ENCODE measurements around the gene SLC25A6.
"Not testable (repeated sequence)": the region's sequence is repeated elsewhere in the genome, so short reads cannot be mapped to it uniquely, and the experiment has no call there.

The SLC25A6 gene

GRCh38 chrX:1407035-1407434 lies 15.1 kb upstream of the SLC25A6 start:
- Histone ChIP-seq H3K4me3 (ENCODE audit: low read length) (no peak overlapping the region), H3K9ac (ENCODE audit: low read depth, low read length) (no peak overlapping the region), H3K4me1 (ENCODE audit: insufficient read depth, low read length) (no peaks in the 10 kb centered on the region), H3K27ac (ENCODE audit: low read length) (no peak overlapping the region), H3K9me3 (ENCODE audit: insufficient read depth, low read depth, low read length) (no peaks in the 10 kb centered on the region), H3K27me3 (ENCODE audit: insufficient read depth, low read length) (no peaks in the 10 kb centered on the region), H3K36me3 (ENCODE audit: insufficient read depth, low read depth, low read length) (peaks cover 62% of the 10 kb centered on the region)

- H3K4me1 ChIP-seq (ENCODE audit: insufficient read depth, low read length); H3K4me3 ChIP-seq (ENCODE audit: low read length); H3K27ac ChIP-seq (ENCODE audit: low read length); H3K9me3 ChIP-seq (ENCODE audit: insufficient read depth, low read depth, low read length); H3K9ac ChIP-seq (ENCODE audit: low read depth, low read length); H3K27me3 ChIP-seq (ENCODE audit: insufficient read depth, low read length): not testable (repeated sequence)
- H3K36me3 ChIP-seq (ENCODE audit: insufficient read depth, low read depth, low read length), result peaks cover 62% of the 10 kb centered on the region
Observed at GRCh38 chrX:1405769-1406168, 13.9 kb upstream of the SLC25A6 start.

DNA sequence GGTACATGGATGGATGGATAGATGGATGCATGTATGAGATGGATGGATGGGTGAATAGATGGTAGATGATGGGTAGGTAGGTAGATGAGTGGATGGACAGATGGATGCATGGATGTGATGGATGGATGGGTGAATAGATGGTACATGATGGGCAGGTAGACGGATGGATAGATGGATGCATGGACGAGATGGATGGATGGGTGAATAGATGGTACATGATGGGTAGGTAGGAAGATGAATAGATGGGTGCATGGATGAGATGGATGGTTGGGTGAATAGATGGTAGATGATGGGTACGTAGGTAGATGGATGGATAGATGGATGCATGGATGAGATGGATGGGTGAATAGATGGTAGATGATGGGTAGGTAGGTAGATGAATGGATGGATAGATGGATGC lies 12.0 kb upstream of the SLC25A6 start:
- H3K27me3 ChIP-seq (ENCODE audit: insufficient read depth, low read length); H3K27ac ChIP-seq (ENCODE audit: low read length); H3K9ac ChIP-seq (ENCODE audit: low read depth, low read length); H3K4me1 ChIP-seq (ENCODE audit: insufficient read depth, low read length); H3K4me3 ChIP-seq (ENCODE audit: low read length); H3K9me3 ChIP-seq (ENCODE audit: insufficient read depth, low read depth, low read length): not testable (repeated sequence)
- peaks cover 79% of the 10 kb centered on the region for H3K36me3 ChIP-seq (ENCODE audit: insufficient read depth, low read depth, low read length)

GRCh38 chrX:1403228-1403627 lies 11.3 kb upstream of the SLC25A6 start:
- Histone ChIP-seq H3K36me3 (ENCODE audit: insufficient read depth, low read depth, low read length) (peaks cover 85% of the 10 kb centered on the region), H3K4me3 (ENCODE audit: low read length) (no peak overlapping the region), H3K9ac (ENCODE audit: low read depth, low read length) (no peak overlapping the region), H3K4me1 (ENCODE audit: insufficient read depth, low read length) (no peaks in the 10 kb centered on the region), H3K9me3 (ENCODE audit: insufficient read depth, low read depth, low read length) (no peaks in the 10 kb centered on the region), H3K27me3 (ENCODE audit: insufficient read depth, low read length) (no peaks in the 10 kb centered on the region), H3K27ac (ENCODE audit: low read length) (no peak overlapping the region)

DNA sequence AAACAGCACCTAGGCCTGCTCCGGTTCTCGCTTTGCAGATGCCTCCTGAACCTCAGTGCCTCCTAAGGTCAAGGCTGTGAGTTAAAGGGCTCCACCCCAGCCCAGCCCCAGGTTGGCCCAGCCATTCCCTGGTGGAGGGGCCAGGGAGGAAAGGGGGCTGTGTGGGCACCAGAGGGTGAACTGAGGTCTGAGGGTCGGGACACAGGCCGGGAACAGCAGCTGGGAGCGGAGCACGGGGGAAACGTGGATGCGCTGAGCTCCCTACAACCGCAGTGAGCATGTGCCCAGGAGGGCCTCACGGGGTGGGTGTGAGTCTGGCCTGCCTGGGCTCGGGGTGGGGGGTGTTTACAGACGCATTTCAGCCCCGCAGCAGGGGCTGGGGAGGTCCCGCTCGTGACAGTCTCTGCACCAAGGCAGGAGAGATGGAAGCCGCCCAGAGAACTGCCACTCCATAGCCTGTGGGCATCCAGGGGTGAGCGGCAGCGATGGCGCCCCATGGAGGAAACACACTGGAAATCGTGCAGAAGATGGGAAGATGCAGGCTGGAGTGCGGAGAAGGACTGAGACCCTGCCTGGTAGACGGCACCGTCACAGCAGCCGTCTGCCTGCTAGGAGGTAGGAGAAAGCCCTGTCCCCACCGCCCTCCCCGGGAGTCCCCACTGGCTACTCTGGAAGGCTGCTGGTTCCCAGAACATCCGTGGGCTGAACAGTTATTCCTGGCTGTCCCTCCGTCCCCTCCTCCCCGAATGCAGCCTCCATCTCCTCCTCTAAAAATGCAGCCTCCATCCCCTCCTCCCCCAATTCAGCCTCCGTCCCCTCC lies 9.9 kb upstream of the SLC25A6 start:
- no peaks in the 10 kb centered on the region for H3K9me3 ChIP-seq (ENCODE audit: insufficient read depth, low read depth, low read length)
- H3K27me3 ChIP-seq (ENCODE audit: insufficient read depth, low read length), result no peaks in the 10 kb centered on the region
- no peak overlapping the region for H3K27ac ChIP-seq (ENCODE audit: low read length)
- H3K4me3 ChIP-seq (ENCODE audit: low read length), result no peak overlapping the region
- no peak overlapping the region for H3K9ac ChIP-seq (ENCODE audit: low read depth, low read length)
- no peaks in the 10 kb centered on the region for H3K4me1 ChIP-seq (ENCODE audit: insufficient read depth, low read length)
- H3K36me3 ChIP-seq (ENCODE audit: insufficient read depth, low read depth, low read length), result peaks cover 81% of the 10 kb centered on the region

DNA sequence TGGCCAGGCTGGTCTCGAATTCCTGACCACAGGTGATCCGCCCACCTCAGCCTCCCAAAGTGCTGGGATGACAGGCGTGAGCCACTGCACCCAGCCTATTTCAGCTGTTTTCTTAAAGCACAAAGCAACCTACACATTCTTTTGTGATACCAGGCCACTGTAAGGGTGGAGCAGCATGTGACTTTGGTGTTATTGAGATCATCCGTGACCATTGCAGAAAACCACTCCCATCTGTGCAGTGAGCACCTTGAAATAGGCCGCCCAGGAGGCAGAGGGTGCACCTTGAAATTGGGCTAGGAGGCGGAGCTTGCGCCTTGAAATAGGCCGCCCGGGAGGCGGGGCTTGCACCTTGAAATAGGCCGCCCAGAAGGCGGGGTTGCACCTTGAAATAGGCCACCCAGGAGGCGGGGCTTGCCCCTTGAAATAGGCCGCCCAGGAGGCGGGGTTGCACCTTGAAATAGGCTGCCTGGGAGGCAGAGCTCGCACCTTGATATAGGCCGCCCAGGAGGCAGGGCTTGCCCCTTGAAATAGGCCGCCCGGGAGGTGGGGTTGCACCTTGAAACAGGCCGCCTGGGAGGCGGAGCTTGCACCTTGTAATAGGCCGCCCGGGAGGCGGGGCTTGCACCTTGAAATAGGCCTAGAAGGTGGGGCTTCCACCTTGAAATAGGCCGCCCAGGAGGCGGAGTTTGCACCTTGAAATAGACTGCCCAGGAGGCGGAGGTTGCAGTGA lies 9.0 kb upstream of the SLC25A6 start:
- H3K4me3 ChIP-seq (ENCODE audit: low read length), result no peak overlapping the region
- no peak overlapping the region for H3K9ac ChIP-seq (ENCODE audit: low read depth, low read length)
- no peaks in the 10 kb centered on the region for H3K27me3 ChIP-seq (ENCODE audit: insufficient read depth, low read length)
- no peak overlapping the region for H3K27ac ChIP-seq (ENCODE audit: low read length)
- H3K36me3 ChIP-seq (ENCODE audit: insufficient read depth, low read depth, low read length), result peaks cover 81% of the 10 kb centered on the region
- H3K4me1 ChIP-seq (ENCODE audit: insufficient read depth, low read length), result no peaks in the 10 kb centered on the region
- no peaks in the 10 kb centered on the region for H3K9me3 ChIP-seq (ENCODE audit: insufficient read depth, low read depth, low read length)

- H3K36me3 ChIP-seq (ENCODE audit: insufficient read depth, low read depth, low read length), result peaks cover 81% of the 10 kb centered on the region
- H3K9me3 ChIP-seq (ENCODE audit: insufficient read depth, low read depth, low read length), result no peaks in the 10 kb centered on the region
- H3K4me3 ChIP-seq (ENCODE audit: low read length), result no peak overlapping the region
- H3K27ac ChIP-seq (ENCODE audit: low read length), result no peak overlapping the region
- no peaks in the 10 kb centered on the region for H3K27me3 ChIP-seq (ENCODE audit: insufficient read depth, low read length)
- no peaks in the 10 kb centered on the region for H3K4me1 ChIP-seq (ENCODE audit: insufficient read depth, low read length)
- no peak overlapping the region for H3K9ac ChIP-seq (ENCODE audit: low read depth, low read length)
Observed at GRCh38 chrX:1400049-1400448, 8.1 kb upstream of the SLC25A6 start.

GRCh38 chrX:1398431-1399340 lies 6.8 kb upstream of the SLC25A6 start:
- Histone ChIP-seq H3K36me3 (ENCODE audit: insufficient read depth, low read depth, low read length) (peaks cover 70% of the 10 kb centered on the region), H3K4me1 (ENCODE audit: insufficient read depth, low read length) (no peaks in the 10 kb centered on the region), H3K4me3 (ENCODE audit: low read length) (no peak overlapping the region), H3K27me3 (ENCODE audit: insufficient read depth, low read length) (no peaks in the 10 kb centered on the region), H3K27ac (ENCODE audit: low read length) (no peak overlapping the region), H3K9me3 (ENCODE audit: insufficient read depth, low read depth, low read length) (no peaks in the 10 kb centered on the region), H3K9ac (ENCODE audit: low read depth, low read length) (no peak overlapping the region)

GRCh38 chrX:1397441-1398270 lies 5.7 kb upstream of the SLC25A6 start:
- no peak overlapping the region for H3K4me3 ChIP-seq (ENCODE audit: low read length)
- H3K9me3 ChIP-seq (ENCODE audit: insufficient read depth, low read depth, low read length), result no peaks in the 10 kb centered on the region
- no peak overlapping the region for H3K9ac ChIP-seq (ENCODE audit: low read depth, low read length)
- no peak overlapping the region for H3K27ac ChIP-seq (ENCODE audit: low read length)
- H3K4me1 ChIP-seq (ENCODE audit: insufficient read depth, low read length), result no peaks in the 10 kb centered on the region
- H3K36me3 ChIP-seq (ENCODE audit: insufficient read depth, low read depth, low read length), result peaks cover 60% of the 10 kb centered on the region
- no peaks in the 10 kb centered on the region for H3K27me3 ChIP-seq (ENCODE audit: insufficient read depth, low read length)

GRCh38 chrX:1397001-1397400 lies 5.1 kb upstream of the SLC25A6 start:
- Histone ChIP-seq H3K9me3 (ENCODE audit: insufficient read depth, low read depth, low read length) (no peaks in the 10 kb centered on the region), H3K4me1 (ENCODE audit: insufficient read depth, low read length) (no peaks in the 10 kb centered on the region)

GRCh38 chrX:1395646-1396216 lies 3.8 kb upstream of the SLC25A6 start:
- H3K4me3 ChIP-seq (ENCODE audit: low read length), result no peak overlapping the region
- H3K36me3 ChIP-seq (ENCODE audit: insufficient read depth, low read depth, low read length), result peaks cover 57% of the 10 kb centered on the region
- no peak overlapping the region for H3K9ac ChIP-seq (ENCODE audit: low read depth, low read length)
- no peaks in the 10 kb centered on the region for H3K9me3 ChIP-seq (ENCODE audit: insufficient read depth, low read depth, low read length)
- no peak overlapping the region for H3K27ac ChIP-seq (ENCODE audit: low read length)
- H3K27me3 ChIP-seq (ENCODE audit: insufficient read depth, low read length), result no peaks in the 10 kb centered on the region
- no peaks in the 10 kb centered on the region for H3K4me1 ChIP-seq (ENCODE audit: insufficient read depth, low read length)

More at GRCh38 chrX:1397001-1397400, 5.1 kb upstream of the SLC25A6 start:
- Histone ChIP-seq H3K27me3 (ENCODE audit: insufficient read depth, low read length) (no peaks in the 10 kb centered on the region), H3K9ac (ENCODE audit: low read depth, low read length) (no peak overlapping the region), H3K27ac (ENCODE audit: low read length) (no peak overlapping the region), H3K36me3 (ENCODE audit: insufficient read depth, low read depth, low read length) (peaks cover 57% of the 10 kb centered on the region), H3K4me3 (ENCODE audit: low read length) (no peak overlapping the region)
